HG03378 (cell line): ENCODE results near the gene TNNT2.

Experiments
- ATAC-seq: cut with Tn5 transposase; IDR thresholded peaks from one replicate; pipeline ENCODE4 v1.9.1; 2021; ENCODE audit warnings: mild to moderate bottlenecking, moderate library complexity; ENCODE audit not compliant: unreplicated experiment

TNNT2 gene

GRCh38 chr1:201335901-201336300 lies 41.6 kb downstream of the TNNT2 start:
- ATAC-seq: no peak

DNA sequence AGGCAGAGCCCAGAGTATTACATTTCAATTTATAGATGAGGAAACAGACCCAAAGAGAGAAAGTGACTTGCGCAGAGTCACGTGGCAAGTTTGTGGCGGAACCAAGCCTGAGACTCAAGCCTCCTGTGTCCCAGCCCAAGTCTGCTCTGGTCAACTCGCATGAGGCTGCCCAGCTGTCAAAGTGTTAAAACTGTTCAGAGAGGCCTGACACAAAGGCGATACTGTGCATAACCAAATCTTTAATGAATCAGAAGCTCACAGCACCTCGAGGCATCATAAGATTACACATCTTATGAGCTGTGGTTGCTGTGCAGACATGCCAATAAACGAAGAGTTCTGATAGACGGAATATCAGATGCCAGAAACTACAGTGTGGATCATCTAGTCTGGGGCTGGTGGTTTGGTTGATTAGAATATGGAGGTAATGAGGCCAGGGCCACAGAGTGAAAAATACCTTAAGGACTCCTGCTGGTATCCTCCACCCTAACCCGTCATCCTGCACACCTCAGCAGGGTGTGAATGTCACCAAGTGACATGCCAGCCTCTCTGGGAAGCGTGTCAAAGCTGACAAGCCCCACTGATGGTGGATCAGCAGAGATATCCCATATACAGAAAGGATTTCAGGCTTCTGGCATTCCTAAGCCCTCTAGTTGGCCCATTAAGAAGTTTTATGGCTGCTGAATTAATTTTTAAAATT lies 42.2 kb downstream of the TNNT2 start:
- ATAC-seq: no peak

- no peak for ATAC-seq
These were observed 42.9 kb downstream of the TNNT2 start for GRCh38 chr1:201334325-201335173.

GRCh38 chr1:201332616-201333335 lies 44.7 kb downstream of the TNNT2 start:
- ATAC-seq: no peak

DNA sequence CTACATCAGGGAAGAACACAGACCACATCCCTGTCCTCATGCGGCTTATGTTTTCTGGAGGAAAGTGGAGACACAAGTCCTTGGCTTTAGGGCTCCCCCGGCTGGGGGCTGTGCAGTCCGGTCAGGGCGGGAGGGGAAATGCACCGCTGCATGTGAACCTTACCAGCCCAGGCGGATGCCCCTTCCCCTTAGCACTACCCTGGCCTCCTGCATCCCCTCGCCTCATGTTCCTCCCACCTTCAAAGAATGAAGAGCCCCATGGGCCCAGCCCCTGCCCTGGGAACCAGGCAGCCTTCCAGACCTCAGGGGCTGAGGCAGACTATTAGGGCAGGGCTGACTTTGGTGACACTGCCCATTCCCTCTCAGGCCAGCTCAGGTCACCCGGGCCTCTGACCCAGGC lies 45.5 kb downstream of the TNNT2 start:
- no peak for ATAC-seq

- ATAC-seq: no peak
These were observed 46.3 kb downstream of the TNNT2 start for GRCh38 chr1:201331166-201331565.

- no peak for ATAC-seq
These were observed 46.9 kb downstream of the TNNT2 start for GRCh38 chr1:201330541-201330940.

DNA sequence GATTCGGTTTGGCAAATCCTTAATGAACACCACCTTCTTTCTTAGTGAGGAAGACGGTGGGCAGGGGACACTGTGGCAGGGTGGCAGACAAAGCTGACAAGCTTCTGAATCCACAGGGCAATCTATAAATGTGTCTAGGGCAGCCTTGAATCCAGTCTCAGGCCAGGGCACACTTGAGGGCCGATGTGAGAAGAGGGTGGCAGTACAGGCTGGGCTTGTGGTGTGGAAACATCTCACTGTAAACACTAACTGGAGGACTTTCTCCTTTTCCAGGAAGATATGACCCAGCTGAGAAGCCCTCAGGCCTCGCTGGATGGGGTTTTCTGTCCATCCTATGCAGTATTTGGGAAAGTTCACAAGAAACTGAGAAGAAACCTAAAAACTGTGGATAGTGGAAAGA lies 47.7 kb downstream of the TNNT2 start:
- ATAC-seq: no peak

- no peak for ATAC-seq
These were observed 48.2 kb downstream of the TNNT2 start for GRCh38 chr1:201329286-201329685.

- ATAC-seq: no peak
These were observed 48.9 kb downstream of the TNNT2 start for GRCh38 chr1:201328576-201328975.

GRCh38 chr1:201327687-201328240 lies 49.7 kb downstream of the TNNT2 start:
- no peak for ATAC-seq

GRCh38 chr1:201326710-201327109 lies 50.8 kb downstream of the TNNT2 start:
- ATAC-seq: no peak

DNA sequence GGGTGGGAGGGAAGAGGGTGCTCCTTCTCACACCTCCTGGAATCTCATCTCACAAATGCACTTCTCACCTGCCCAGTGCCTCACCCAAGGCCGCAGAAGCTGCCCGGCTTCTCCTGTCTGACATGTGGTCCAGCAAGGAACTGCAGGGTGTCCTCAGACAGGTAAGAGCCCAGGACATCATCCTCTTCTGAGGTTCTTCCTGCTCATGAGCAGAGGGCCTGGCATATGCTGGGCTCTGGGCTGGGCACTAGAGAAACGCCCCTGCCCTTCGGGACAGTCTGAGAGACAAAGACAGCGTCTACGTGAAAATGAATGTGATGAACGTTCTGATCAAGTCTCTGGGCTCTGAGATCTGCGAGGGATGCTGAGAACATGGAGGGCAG lies 51.8 kb downstream of the TNNT2 start:
- no peak for ATAC-seq

DNA sequence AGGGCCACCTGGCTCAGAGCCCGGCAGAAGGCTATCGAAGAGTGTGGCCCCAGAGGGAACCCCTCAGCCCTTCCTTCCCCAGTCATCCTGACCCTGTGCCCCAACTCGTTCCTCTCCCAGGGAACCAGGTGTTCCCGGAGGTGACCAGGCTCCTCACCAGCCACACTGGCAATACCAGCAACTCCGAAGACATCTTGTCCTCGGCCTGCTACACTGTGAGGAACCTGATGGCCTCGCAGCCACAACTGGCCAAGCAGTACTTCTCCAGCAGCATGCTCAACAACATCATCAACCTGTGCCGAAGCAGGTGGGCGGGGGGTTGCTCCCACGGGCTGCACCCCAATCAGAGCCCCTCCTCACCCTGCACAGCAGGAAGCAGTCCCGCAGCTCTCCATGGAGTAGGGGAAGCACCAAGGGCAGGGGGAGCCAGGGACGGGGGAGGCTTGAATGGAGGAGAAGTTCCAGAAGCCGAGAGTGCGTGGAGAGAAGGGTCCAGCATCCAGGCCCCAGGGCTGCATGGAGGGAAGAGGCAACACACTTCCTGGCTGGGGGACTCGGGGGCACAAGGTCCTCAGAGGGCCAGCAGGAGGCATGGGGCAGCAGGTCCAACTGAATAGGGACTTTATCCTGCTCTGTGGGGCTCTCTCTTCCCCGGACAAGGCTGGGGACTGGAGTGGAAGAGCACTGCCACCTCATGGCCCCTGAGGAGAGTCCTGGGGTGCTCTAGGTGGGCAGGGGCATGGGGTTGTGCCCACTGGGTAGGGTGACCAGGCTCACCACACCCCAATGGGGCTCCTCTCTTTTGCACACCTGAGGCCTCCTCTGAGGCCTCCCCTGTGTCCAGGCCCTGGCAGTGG lies 52.4 kb downstream of the TNNT2 start:
- ATAC-seq: no peak

DNA sequence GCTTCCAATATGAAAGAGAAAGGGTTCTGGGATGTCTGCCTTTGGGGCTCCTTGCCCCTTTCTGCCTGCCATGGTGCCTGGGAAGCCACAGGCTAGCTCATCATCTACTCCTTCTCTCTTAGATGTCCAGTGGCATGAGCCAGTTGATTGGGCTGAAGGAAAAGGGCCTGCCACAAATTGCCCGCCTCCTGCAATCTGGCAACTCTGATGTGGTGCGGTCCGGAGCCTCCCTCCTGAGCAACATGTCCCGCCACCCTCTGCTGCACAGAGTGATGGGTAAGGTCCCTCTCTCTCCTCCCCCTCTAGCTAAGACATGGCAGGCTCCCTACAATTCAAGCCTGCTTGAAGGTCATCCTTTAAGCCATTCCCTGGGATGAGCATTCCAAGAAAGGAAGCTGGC lies 53.2 kb downstream of the TNNT2 start:
- ATAC-seq: no peak

DNA sequence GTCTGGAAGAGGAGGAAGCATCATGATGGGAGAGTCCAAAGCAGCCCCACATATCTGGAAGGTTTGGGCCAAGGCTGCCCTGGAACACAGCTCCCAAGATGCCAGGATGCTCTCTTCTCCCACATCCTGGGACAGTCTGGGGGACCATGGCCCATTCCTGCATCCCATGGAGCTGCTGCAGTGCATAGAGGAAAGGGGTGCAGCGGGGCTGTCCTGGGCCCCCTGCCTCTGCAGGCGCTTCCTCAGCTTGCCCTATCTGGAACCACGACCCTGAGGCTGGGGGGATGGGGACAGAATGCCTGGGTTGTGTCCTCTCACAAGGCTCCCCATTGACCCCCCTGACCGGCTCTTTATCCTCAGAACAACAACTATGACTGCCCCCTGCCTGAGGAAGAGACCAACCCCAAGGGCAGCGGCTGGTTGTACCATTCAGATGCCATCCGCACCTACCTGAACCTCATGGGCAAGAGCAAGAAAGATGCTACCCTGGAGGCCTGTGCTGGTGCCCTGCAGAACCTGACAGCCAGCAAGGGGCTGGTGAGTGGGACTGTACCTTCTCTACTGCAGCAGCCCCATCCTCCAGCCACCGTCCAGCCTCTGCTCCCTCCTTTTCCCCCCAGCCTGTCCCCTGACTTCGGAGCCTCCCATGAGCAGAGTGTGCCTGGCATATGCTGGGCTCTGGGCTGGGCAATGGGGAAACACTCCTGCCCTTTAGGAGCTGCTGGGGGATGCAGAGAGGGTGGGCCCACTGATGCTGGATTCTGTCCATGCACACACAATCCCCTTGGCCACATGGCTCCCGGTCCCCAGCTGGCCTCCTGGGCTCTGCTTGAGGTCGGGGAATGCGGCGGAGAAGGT lies 54.6 kb downstream of the TNNT2 start:
- no peak for ATAC-seq

DNA sequence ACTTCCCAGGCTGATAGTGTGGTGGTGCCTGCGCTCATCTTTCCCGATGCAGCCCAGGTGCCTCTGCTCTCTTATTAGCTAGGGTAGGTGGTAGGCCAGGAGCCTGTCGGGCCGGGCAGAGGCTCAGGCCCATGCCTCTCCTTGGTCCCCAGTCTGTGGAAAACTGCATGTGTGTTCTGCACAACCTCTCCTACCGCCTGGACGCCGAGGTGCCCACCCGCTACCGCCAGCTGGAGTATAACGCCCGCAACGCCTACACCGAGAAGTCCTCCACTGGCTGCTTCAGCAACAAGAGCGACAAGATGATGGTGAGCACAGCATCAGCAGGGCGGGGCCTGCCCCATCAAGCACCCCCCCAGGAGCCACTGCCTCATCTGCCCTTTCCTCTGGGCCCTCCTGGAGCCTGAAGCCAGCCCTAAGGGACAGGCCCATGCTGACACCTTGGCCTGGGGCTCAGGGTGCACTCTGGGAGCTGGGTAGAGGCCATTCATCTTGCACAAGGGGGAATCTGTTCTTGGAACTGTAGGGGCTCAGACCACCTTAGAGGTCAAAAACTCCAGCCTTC lies 55.6 kb downstream of the TNNT2 start:
- ATAC-seq: no peak

GRCh38 chr1:201320168-201320788 lies 57.2 kb downstream of the TNNT2 start:
- no peak for ATAC-seq

- no peak for ATAC-seq
These were observed 57.8 kb downstream of the TNNT2 start for GRCh38 chr1:201319631-201320030.
